Mesodermal cell (in vitro differentiated cells): ENCODE measurements around the gene CHAF1B. TPM values are rescaled to one million over a fixed set of nuclear protein-coding genes. Genes with fewer than 3 reads are reported as not detected.
"Not testable (repeated sequence)": the region's sequence is repeated elsewhere in the genome, so short reads cannot be mapped to it uniquely, and the experiment has no call there.

ENCODE experiments used
- H3K27ac ChIP-seq: 2 replicates; pipeline ENCODE4 v1.7.0; 2013; ENCODE audit warnings: mild to moderate bottlenecking, low read depth, low read length, moderate library complexity; ENCODE audit not compliant: severe bottlenecking
- H3K36me3 ChIP-seq: 2 replicates; pipeline ENCODE4 v1.7.1; 2013; ENCODE audit warnings: mild to moderate bottlenecking, low read length, moderate library complexity; ENCODE audit not compliant: control insufficient read depth, insufficient read depth
- H3K4me1 ChIP-seq: one replicate; pipeline ENCODE4 v1.7.1; 2013; ENCODE audit warnings: mild to moderate bottlenecking, low read length; ENCODE audit not compliant: insufficient read depth, control insufficient read depth, poor library complexity, severe bottlenecking
- H3K4me3 ChIP-seq: 2 replicates; pipeline ENCODE4 v1.7.0; 2013; ENCODE audit warnings: low read length, control low read depth, mild to moderate bottlenecking; ENCODE audit not compliant: insufficient read depth, poor library complexity, severe bottlenecking; ENCODE audit errors: extremely low read depth
- H3K9me3 ChIP-seq: 2 replicates; pipeline ENCODE4 v1.7.1; 2013; ENCODE audit warnings: mild to moderate bottlenecking, low read length, moderate library complexity; ENCODE audit not compliant: control insufficient read depth
- WGBS, 2 experiments: methylation state at CpG; one replicate each; pipeline ENCODE4 v1.1.5; 2013; ENCODE audit warnings: missing lambda C conversion rate in 2 of 2; ENCODE audit not compliant: insufficient coverage in 2 of 2; 5-methylcytosine and 5-hydroxymethylcytosine counted together
- polyA plus RNA-seq, 2 experiments: library from polyadenylated mRNA; stranded (reverse); fragments of 50-300 nt; gene quantifications; one replicate each; pipeline ENCODE4 v1.2.3, GENCODE V29; 2013

Gene CHAF1B
- 7.5 TPM for polyA plus RNA-seq (2013, experiment 1 of 2)
- polyA plus RNA-seq (2013, experiment 2 of 2): 7.8 TPM

GRCh38 chr21:36385233-36386030 is at the start of gene CHAF1B:
Gene CHAF1B, plus strand, starts transcription at chr21:36385392. Its CDS starts 745 bp downstream, at chr21:36386137.
- Histone ChIP-seq H3K9me3 (no peaks in the 10 kb centered on the region), H3K4me1 (no peaks in the 10 kb centered on the region), H3K4me3 (peak within 1 kb of the TSS; percentile 60), H3K27ac (no peak within 1 kb of the TSS), H3K36me3 (peaks cover 15% of the 10 kb centered on the region)
- WGBS, 2 experiments: 3% methylated on average over 62 to 68 of the region's 77 CpGs

DNA sequence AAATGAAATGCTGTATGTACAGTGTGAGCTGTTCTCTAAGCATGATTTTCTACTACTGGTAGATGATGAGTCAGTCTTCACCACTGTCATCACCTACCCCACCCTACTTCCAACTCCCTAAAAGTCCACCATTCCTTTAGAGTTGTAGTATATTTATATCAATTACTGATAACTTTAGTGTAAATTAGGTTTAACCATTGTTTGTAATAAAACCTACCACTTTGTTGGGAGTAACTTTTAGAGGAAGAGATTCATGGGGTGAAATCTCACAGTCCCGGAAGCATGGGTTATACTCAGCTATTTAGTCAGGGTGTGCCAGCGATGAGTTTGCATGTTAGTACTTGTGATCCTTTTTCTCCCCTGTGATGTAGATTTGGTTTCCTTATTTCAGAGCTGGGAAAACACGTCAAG is 48.1 kb upstream of the CHAF1B start:
- 93% methylated on average over 2 of the region's 3 CpGs; no CpG with 5 or more reads in 1 of the 2 experiments for WGBS, 2 experiments
- no peaks in the 10 kb centered on the region for H3K9me3 ChIP-seq
- no peak overlapping the region for H3K4me3 ChIP-seq
- no peak overlapping the region for H3K27ac ChIP-seq
- H3K36me3 ChIP-seq: peaks cover 67% of the 10 kb centered on the region
- H3K4me1 ChIP-seq: peaks cover 6% of the 10 kb centered on the region

DNA sequence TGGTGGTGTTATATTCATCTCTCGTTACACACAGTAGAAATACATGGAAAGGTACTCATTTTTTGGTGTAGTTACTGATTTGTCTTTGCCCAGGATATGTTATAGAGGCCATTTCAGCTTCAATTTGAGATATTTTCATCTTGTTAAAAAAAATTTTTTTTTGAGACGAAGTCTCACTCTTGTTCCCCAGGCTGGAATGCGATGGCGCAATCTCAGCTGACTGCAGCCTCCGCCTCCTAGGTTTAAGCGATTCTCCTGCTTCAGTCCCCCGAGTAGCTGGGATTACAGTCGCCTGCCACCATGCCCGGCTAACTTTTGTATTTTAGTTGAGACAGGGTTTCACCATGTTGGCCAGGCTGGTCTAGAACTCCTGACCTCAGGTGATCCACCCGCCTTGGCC is 46.2 kb upstream of the CHAF1B start:
- peaks cover 6% of the 10 kb centered on the region for H3K4me1 ChIP-seq
- H3K27ac ChIP-seq: no peak overlapping the region
- H3K36me3 ChIP-seq: peaks cover 67% of the 10 kb centered on the region
- no peaks in the 10 kb centered on the region for H3K9me3 ChIP-seq
- no peak overlapping the region for H3K4me3 ChIP-seq
- WGBS, 2 experiments: 92 to 97% methylated on average over 9 to 10 of the region's 10 CpGs

GRCh38 chr21:36342581-36342980 is 42.6 kb upstream of the CHAF1B start:
- 95 to 98% methylated on average over 6 of the region's 7 CpGs for WGBS, 2 experiments
- H3K4me3 ChIP-seq, H3K4me1 ChIP-seq, H3K27ac ChIP-seq, H3K9me3 ChIP-seq: not testable (repeated sequence)
- peaks cover 84% of the 10 kb centered on the region for H3K36me3 ChIP-seq

- 90 to 100% methylated on average over 1 of the region's 1 CpG for WGBS, 2 experiments
- Histone ChIP-seq H3K9me3 (no peaks in the 10 kb centered on the region), H3K4me3 (no peak overlapping the region), H3K27ac (no peak overlapping the region), H3K36me3 (peaks cover 84% of the 10 kb centered on the region), H3K4me1 (no peaks in the 10 kb centered on the region)
Measured at GRCh38 chr21:36344931-36345330, 40.3 kb upstream of the CHAF1B start.

GRCh38 chr21:36347278-36347961 is 37.8 kb upstream of the CHAF1B start:
- H3K4me3 ChIP-seq: no peak overlapping the region
- WGBS, 2 experiments: 100% methylated on average over 1 of the region's 3 CpGs; no CpG with 5 or more reads in 1 of the 2 experiments
- H3K9me3 ChIP-seq: no peaks in the 10 kb centered on the region
- no peaks in the 10 kb centered on the region for H3K4me1 ChIP-seq
- H3K27ac ChIP-seq: no peak overlapping the region
- H3K36me3 ChIP-seq: peaks cover 86% of the 10 kb centered on the region

DNA sequence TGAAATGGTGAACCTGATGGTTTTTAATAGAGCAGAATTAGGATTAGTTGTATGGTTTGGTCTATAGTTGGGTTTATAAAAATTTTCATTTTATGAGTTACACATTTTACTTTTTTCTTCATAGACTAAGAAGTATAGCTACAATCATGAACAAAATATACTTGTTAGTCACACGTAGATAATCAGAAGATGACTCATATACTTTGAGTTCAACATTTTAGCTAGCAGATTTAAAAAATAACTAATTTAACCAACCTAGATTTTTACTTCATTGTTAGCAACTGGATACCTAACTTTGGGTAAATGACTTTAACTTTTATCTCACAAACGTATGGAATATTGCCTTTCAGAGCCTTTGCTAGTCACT is 37.2 kb upstream of the CHAF1B start:
- 86 to 100% methylated on average over 1 of the region's 2 CpGs for WGBS, 2 experiments
- no peaks in the 10 kb centered on the region for H3K9me3 ChIP-seq
- H3K36me3 ChIP-seq: peaks cover 86% of the 10 kb centered on the region
- H3K4me1 ChIP-seq: no peaks in the 10 kb centered on the region
- H3K27ac ChIP-seq: no peak overlapping the region
- H3K4me3 ChIP-seq: no peak overlapping the region

GRCh38 chr21:36349315-36349714 is 35.9 kb upstream of the CHAF1B start:
- H3K9me3 ChIP-seq: no peaks in the 10 kb centered on the region
- no peak overlapping the region for H3K27ac ChIP-seq
- H3K4me3 ChIP-seq: no peak overlapping the region
- no peaks in the 10 kb centered on the region for H3K4me1 ChIP-seq
- no CpG with 5 or more reads among the region's 2 CpGs for WGBS, 2 experiments
- H3K36me3 ChIP-seq: peaks cover 84% of the 10 kb centered on the region

GRCh38 chr21:36350282-36350910 is 34.8 kb upstream of the CHAF1B start:
- Histone ChIP-seq H3K36me3 (peaks cover 87% of the 10 kb centered on the region), H3K9me3 (no peaks in the 10 kb centered on the region), H3K27ac (no peak overlapping the region), H3K4me3 (no peak overlapping the region), H3K4me1 (no peaks in the 10 kb centered on the region)
- WGBS, 2 experiments: 96% methylated on average over 8 of the region's 11 CpGs

DNA sequence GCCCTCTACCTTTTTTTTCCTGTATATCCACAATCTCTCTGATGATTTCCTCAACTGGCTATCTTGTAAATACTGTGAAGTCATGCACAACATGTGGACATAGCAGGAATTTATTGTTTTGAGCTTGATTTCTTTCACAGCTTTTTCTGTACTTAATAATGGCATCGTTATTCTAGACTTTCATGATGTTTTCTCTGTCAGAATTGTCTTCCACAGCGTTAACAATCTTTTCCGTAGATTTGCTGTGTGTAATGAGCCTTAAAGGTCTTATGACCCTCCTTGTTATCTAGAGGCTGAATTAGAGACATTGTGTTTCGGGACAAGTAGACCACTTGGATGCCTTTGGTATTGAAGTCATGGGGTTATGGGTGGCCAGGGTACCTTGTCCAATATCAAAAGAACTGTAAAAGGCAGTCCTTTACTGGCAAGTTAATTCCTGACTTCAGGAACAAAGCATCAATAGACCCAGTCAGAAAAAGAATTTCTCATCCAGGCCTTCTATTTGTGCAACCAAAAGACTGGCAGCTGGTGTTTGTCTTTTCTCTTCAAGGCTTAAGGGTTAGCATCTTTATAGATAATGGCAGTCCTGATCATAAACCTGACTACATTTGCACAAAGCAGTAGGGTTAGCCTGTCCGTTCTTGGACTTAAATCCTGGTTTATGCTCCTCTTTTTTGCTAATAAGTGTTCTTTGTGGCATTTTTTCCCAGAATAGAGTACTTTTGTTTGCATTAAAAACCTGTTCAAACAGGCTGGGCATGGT is 30.1 kb upstream of the CHAF1B start:
- H3K36me3 ChIP-seq: peaks cover 87% of the 10 kb centered on the region

More for the DNA sequence above, 30.1 kb upstream of the CHAF1B start:
- no peak overlapping the region for H3K4me3 ChIP-seq
- WGBS, 2 experiments: 90 to 92% methylated on average over 3 to 4 of the region's 5 CpGs
- H3K27ac ChIP-seq: no peak overlapping the region
- no peaks in the 10 kb centered on the region for H3K9me3 ChIP-seq
- H3K4me1 ChIP-seq: no peaks in the 10 kb centered on the region
